ENCODE data around the gene PCSK1. TPM values are rescaled to one million over a fixed set of nuclear protein-coding genes. Genes with fewer than 3 reads are reported as not detected.

Gene PCSK1
- polyA plus RNA-seq = 0.07 and 10.0 TPM in 2 replicates

DNA sequence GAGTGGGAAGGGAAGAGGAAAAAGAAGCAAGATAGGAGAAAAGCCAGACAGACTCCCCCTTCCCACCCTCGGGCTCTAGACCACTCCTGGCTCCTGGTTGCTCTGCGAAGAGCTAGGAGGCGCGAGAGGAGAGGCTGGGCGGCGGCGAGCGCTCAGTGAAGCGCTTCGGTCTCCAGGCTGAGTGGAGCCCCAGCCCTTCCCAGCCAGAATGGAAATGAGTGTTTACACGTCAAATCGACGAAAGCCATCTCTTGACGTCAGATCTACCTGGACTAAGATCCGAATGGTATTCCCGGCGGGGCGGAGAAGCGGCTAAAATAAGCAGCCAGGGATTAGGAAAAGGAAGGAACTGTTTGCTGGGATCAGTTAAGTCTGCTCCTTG is at the start of gene PCSK1:
Gene PCSK1 (minus strand): TSS at position 183 of the 382 bp plus-strand sequence. CDS start 206 bp downstream, outside the sequence.

Other genes with a start within 250 kb of the PCSK1 start
- gene CAST, start 229.1 kb upstream of the PCSK1 start, polyA plus RNA-seq = 36.5 and 40.9 TPM in 2 replicates